ENCODE measurements around the gene DYRK3. TPM values are rescaled to one million over a fixed set of nuclear protein-coding genes. Genes with fewer than 3 reads are reported as not detected.

The DYRK3 gene
- total and polyA plus RNA-seq, 10 of the 15 experiments (the other 5 are each of a cell fraction or from before 2014, with no cell fraction given), result 1.6 to 12.9 (median 10.3) TPM

- TF ChIP-seq KLF5 (IDR thresholded peaks at IDR 0.05; ENCODE audit: partially characterized antibody) (no peak), LARP7 (IDR thresholded peaks at IDR 0.05) (no peak), BCLAF1 (IDR thresholded peaks at IDR 0.05) (no peak), BHLHE40 (IDR thresholded peaks at IDR 0.05; ENCODE audit: borderline replicate concordance in 1 of 2, low read depth in 2 of 2, low read length in 1 of 2) (peak in 1 of 2 experiments; percentile 52; a peak in 1 of 4 replicates), YY1 (IDR thresholded peaks at IDR 0.05; ENCODE audit: low read depth, low read length) (no peak), PAX5 (IDR thresholded peaks at IDR 0.05; ENCODE audit: borderline replicate concordance, low read depth, low read length) (no peak), IRF5 (IDR thresholded peaks at IDR 0.05; ENCODE audit: borderline replicate concordance) (no peak), BRCA1 (IDR thresholded peaks at IDR 0.05; ENCODE audit: low read depth, low read length) (no peak), TCF3 (IDR thresholded peaks at IDR 0.05; ENCODE audit: borderline replicate concordance, insufficient read depth, low read depth, low read length) (peak; percentile 99), GATAD2B (conservative IDR thresholded peaks at IDR 0.05; ENCODE audit: low read depth) (no peak), EED (IDR thresholded peaks at IDR 0.05; ENCODE audit: low read depth) (no peak)
- TF ChIP-seq, protein P1, sequence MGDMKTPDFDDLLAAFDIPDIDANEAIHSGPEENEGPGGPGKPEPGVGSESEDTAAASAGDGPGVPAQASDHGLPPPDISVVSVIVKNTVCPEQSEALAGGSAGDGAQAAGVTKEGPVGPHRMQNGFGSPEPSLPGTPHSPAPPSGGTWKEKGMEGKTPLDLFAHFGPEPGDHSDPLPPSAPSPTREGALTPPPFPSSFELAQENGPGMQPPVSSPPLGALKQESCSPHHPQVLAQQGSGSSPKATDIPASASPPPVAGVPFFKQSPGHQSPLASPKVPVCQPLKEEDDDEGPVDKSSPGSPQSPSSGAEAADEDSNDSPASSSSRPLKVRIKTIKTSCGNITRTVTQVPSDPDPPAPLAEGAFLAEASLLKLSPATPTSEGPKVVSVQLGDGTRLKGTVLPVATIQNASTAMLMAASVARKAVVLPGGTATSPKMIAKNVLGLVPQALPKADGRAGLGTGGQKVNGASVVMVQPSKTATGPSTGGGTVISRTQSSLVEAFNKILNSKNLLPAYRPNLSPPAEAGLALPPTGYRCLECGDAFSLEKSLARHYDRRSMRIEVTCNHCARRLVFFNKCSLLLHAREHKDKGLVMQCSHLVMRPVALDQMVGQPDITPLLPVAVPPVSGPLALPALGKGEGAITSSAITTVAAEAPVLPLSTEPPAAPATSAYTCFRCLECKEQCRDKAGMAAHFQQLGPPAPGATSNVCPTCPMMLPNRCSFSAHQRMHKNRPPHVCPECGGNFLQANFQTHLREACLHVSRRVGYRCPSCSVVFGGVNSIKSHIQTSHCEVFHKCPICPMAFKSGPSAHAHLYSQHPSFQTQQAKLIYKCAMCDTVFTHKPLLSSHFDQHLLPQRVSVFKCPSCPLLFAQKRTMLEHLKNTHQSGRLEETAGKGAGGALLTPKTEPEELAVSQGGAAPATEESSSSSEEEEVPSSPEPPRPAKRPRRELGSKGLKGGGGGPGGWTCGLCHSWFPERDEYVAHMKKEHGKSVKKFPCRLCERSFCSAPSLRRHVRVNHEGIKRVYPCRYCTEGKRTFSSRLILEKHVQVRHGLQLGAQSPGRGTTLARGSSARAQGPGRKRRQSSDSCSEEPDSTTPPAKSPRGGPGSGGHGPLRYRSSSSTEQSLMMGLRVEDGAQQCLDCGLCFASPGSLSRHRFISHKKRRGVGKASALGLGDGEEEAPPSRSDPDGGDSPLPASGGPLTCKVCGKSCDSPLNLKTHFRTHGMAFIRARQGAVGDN (IDR thresholded peaks at IDR 0.05), result no peak
- TF ChIP-seq, protein P2, sequence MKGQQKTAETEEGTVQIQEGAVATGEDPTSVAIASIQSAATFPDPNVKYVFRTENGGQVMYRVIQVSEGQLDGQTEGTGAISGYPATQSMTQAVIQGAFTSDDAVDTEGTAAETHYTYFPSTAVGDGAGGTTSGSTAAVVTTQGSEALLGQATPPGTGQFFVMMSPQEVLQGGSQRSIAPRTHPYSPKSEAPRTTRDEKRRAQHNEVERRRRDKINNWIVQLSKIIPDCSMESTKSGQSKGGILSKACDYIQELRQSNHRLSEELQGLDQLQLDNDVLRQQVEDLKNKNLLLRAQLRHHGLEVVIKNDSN (IDR thresholded peaks at IDR 0.05; ENCODE audit: borderline replicate concordance, extremely low read length, insufficient read depth, low read depth, low read length), result peak; percentile 67
- TF ChIP-seq, protein P3, sequence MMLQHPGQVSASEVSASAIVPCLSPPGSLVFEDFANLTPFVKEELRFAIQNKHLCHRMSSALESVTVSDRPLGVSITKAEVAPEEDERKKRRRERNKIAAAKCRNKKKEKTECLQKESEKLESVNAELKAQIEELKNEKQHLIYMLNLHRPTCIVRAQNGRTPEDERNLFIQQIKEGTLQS (IDR thresholded peaks at IDR 0.05; ENCODE audit: borderline replicate concordance, extremely low read depth, low read depth, low read length), result peak; percentile 59; the same call in 1 of the 2 replicates
- TF ChIP-seq, protein P4, sequence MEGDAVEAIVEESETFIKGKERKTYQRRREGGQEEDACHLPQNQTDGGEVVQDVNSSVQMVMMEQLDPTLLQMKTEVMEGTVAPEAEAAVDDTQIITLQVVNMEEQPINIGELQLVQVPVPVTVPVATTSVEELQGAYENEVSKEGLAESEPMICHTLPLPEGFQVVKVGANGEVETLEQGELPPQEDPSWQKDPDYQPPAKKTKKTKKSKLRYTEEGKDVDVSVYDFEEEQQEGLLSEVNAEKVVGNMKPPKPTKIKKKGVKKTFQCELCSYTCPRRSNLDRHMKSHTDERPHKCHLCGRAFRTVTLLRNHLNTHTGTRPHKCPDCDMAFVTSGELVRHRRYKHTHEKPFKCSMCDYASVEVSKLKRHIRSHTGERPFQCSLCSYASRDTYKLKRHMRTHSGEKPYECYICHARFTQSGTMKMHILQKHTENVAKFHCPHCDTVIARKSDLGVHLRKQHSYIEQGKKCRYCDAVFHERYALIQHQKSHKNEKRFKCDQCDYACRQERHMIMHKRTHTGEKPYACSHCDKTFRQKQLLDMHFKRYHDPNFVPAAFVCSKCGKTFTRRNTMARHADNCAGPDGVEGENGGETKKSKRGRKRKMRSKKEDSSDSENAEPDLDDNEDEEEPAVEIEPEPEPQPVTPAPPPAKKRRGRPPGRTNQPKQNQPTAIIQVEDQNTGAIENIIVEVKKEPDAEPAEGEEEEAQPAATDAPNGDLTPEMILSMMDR (IDR thresholded peaks at IDR 0.05 in 2 of 3, conservative IDR thresholded peaks at IDR 0.05 in 1 of 3; ENCODE audit: control insufficient read depth in 2 of 3, extremely low read depth in 1 of 3, insufficient read depth in 1 of 3, low read depth in 3 of 3, low read length in 3 of 3), result peak; percentile 50 to 63 (median 57); a peak in 5 of 6 replicates
- TF ChIP-seq, protein P5, sequence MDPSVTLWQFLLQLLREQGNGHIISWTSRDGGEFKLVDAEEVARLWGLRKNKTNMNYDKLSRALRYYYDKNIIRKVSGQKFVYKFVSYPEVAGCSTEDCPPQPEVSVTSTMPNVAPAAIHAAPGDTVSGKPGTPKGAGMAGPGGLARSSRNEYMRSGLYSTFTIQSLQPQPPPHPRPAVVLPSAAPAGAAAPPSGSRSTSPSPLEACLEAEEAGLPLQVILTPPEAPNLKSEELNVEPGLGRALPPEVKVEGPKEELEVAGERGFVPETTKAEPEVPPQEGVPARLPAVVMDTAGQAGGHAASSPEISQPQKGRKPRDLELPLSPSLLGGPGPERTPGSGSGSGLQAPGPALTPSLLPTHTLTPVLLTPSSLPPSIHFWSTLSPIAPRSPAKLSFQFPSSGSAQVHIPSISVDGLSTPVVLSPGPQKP (IDR thresholded peaks at IDR 0.05; ENCODE audit: low read depth, low read length), result no peak
Observed at GRCh38 chr1:206631085-206631509, 4.2 kb upstream of the DYRK3 start (continued).
